ENCODE results near the gene NHERF1.

NHERF1 gene

GRCh38 chr17:74748529-74749278, at the start of gene NHERF1:
Gene NHERF1 (plus strand): TSS chr17:74748628. CDS start chr17:74748847, 219 bp downstream.
- peak; percentile 94 for DNase-seq

GRCh38 chr17:74699236-74699635, 49.2 kb upstream of the NHERF1 start:
- DNase-seq: no peak

GRCh38 chr17:74702116-74702871, 46.1 kb upstream of the NHERF1 start:
- DNase-seq: no peak

- no peak for DNase-seq
Observed at GRCh38 chr17:74703311-74703710, 45.1 kb upstream of the NHERF1 start.

- DNase-seq: no peak
Observed at GRCh38 chr17:74704544-74704943, 43.9 kb upstream of the NHERF1 start.

GRCh38 chr17:74711058-74711824, 37.2 kb upstream of the NHERF1 start:
- no peak for DNase-seq

GRCh38 chr17:74712301-74712700, 36.1 kb upstream of the NHERF1 start:
- no peak for DNase-seq

- no peak for DNase-seq
Observed at GRCh38 chr17:74712756-74713155, 35.7 kb upstream of the NHERF1 start, which contains the start of gene CD300LF. Gene CD300LF (minus strand): TSS chr17:74712923. CDS start chr17:74712866, 57 bp downstream.

- no peak for DNase-seq
Observed at GRCh38 chr17:74713171-74713755, 35.2 kb upstream of the NHERF1 start.

GRCh38 chr17:74715144-74715543, 33.3 kb upstream of the NHERF1 start:
- no peak for DNase-seq

- DNase-seq: no peak
Observed at GRCh38 chr17:74720506-74720905, 27.9 kb upstream of the NHERF1 start.

GRCh38 chr17:74722782-74723181, 25.6 kb upstream of the NHERF1 start:
- DNase-seq: no peak

- DNase-seq: no peak
Observed at GRCh38 chr17:74723891-74724290, 24.5 kb upstream of the NHERF1 start.

GRCh38 chr17:74725111-74725510, 23.3 kb upstream of the NHERF1 start:
- no peak for DNase-seq

- DNase-seq: no peak
Observed at GRCh38 chr17:74728033-74728701, 20.3 kb upstream of the NHERF1 start.

- DNase-seq: no peak
Observed at GRCh38 chr17:74728702-74729075, 19.7 kb upstream of the NHERF1 start.

GRCh38 chr17:74729368-74729767, 19.1 kb upstream of the NHERF1 start:
- DNase-seq: no peak

- DNase-seq: no peak
Observed at GRCh38 chr17:74729866-74730265, 18.6 kb upstream of the NHERF1 start.

- DNase-seq: no peak
Observed at GRCh38 chr17:74730491-74731346, 17.7 kb upstream of the NHERF1 start.

GRCh38 chr17:74731347-74731605, 17.2 kb upstream of the NHERF1 start:
- DNase-seq: no peak

- no peak for DNase-seq
Observed at GRCh38 chr17:74732042-74732867, 16.2 kb upstream of the NHERF1 start.
